WTC11 (cell line): ENCODE results near the gene FHOD1. TPM values are rescaled to one million over a fixed set of nuclear protein-coding genes. Genes with fewer than 3 reads are reported as not detected.

ENCODE experiments used
- ATAC-seq: fragments of 200-7000 bp; cut with Tn5 transposase; 2 replicates; pipeline ENCODE4 v1.10.0; 2021; ENCODE audit warnings: mild to moderate bottlenecking, moderate library complexity
- CTCF ChIA-PET: fragments of 300-600 bp; sonication (Branson Sonifier 250); formaldehyde crosslinking; loops from one replicate; lab custom pipeline; 2021; ENCODE audit warnings: antibody characterized with exemption; lab: Charles Lee
- POLR2A ChIA-PET: fragments of 350-600 bp; sonication (Branson Sonifier 250); formaldehyde crosslinking; loops from one replicate; lab custom pipeline; 2021; ENCODE audit warnings: antibody characterized with exemption; lab: Charles Lee
- DNase-seq: peaks from one replicate; pipeline ENCODE4 v3.0.0; 2021; ENCODE audit warnings: low spot score
- H3K27ac Mint-ChIP-seq: 2 replicates; pipeline ENCODE4 v1.8.0; 2021; ENCODE audit warnings: mixed read lengths
- H3K27me3 Mint-ChIP-seq: 2 replicates; pipeline ENCODE4 v1.8.0; 2021; ENCODE audit warnings: low read depth, mild to moderate bottlenecking, moderate library complexity, mixed read lengths
- H3K36me3 Mint-ChIP-seq: 2 replicates; pipeline ENCODE4 v1.8.0; 2021; ENCODE audit warnings: mixed read lengths
- H3K4me1 Mint-ChIP-seq: 2 replicates; pipeline ENCODE4 v1.8.0; 2022; ENCODE audit warnings: mixed read lengths
- H3K4me3 Mint-ChIP-seq: 2 replicates; pipeline ENCODE4 v1.8.0; 2021; ENCODE audit warnings: mild to moderate bottlenecking, moderate library complexity, mixed read lengths
- H3K9me3 Mint-ChIP-seq: 2 replicates; pipeline ENCODE4 v1.8.0; 2021; ENCODE audit warnings: mixed read lengths
- CREB1 ChIP-seq: sonication (generic); formaldehyde crosslinking; IDR thresholded peaks from 2 replicates; pipeline ENCODE4 v1.8.0; 2023; ENCODE audit warnings: mild to moderate bottlenecking, missing genetic modification reagents
- E2F4 ChIP-seq: sonication (generic); formaldehyde crosslinking; IDR thresholded peaks from 2 replicates; pipeline ENCODE4 v1.8.1; 2022; ENCODE audit warnings: low read depth, mild to moderate bottlenecking, moderate library complexity, missing genetic modification reagents, borderline replicate concordance
- E2F5 ChIP-seq: sonication (generic); formaldehyde crosslinking; IDR thresholded peaks from 2 replicates; pipeline ENCODE4 v1.8.1; 2022; ENCODE audit warnings: mild to moderate bottlenecking, moderate library complexity, missing genetic modification reagents
- FOXP1 ChIP-seq: sonication (generic); formaldehyde crosslinking; IDR thresholded peaks from 2 replicates; pipeline ENCODE4 v1.8.0; 2022; ENCODE audit warnings: missing genetic modification reagents, mild to moderate bottlenecking, moderate library complexity, borderline replicate concordance
- FOXP4 ChIP-seq: sonication (generic); formaldehyde crosslinking; IDR thresholded peaks from 2 replicates; pipeline ENCODE4 v1.8.0; 2022; ENCODE audit warnings: mild to moderate bottlenecking, missing genetic modification reagents
- JAZF1 ChIP-seq: fragments of 250-450 bp; sonication (Bioruptor Pico); IDR thresholded peaks from 2 replicates; pipeline ENCODE4 v1.9.0; 2021; ENCODE audit warnings: moderate library complexity, mild to moderate bottlenecking, inconsistent platforms
- MXD4 ChIP-seq: fragments of 250-450 bp; sonication (Bioruptor Pico); IDR thresholded peaks from 2 replicates; pipeline ENCODE4 v1.8.0; 2021; ENCODE audit warnings: mild to moderate bottlenecking, moderate library complexity, borderline replicate concordance
- NFATC4 ChIP-seq: fragments of 250-450 bp; sonication (Bioruptor Pico); IDR thresholded peaks from 2 replicates; pipeline ENCODE4 v1.9.0; 2021; ENCODE audit warnings: mild to moderate bottlenecking
- NFE2L1 ChIP-seq: sonication (generic); formaldehyde crosslinking; IDR thresholded peaks from 2 replicates; pipeline ENCODE4 v1.8.1; 2023; ENCODE audit warnings: missing genetic modification reagents
- PRRX2 ChIP-seq: fragments of 250-450 bp; sonication (Bioruptor Pico); IDR thresholded peaks from 2 replicates; pipeline ENCODE4 v1.8.0; 2021; ENCODE audit warnings: mild to moderate bottlenecking
- RORB ChIP-seq: fragments of 250-450 bp; sonication (Bioruptor Pico); IDR thresholded peaks from 2 replicates; pipeline ENCODE4 v1.9.0; 2021; ENCODE audit warnings: mild to moderate bottlenecking
- SOX15 ChIP-seq: fragments of 250-450 bp; sonication (Bioruptor Pico); IDR thresholded peaks from 2 replicates; pipeline ENCODE4 v1.9.0; 2021; ENCODE audit warnings: mild to moderate bottlenecking
- SP1 ChIP-seq: sonication (generic); formaldehyde crosslinking; conservative IDR thresholded peaks from 2 replicates; pipeline ENCODE4 v1.8.1; 2022; ENCODE audit warnings: missing genetic modification reagents
- TCF7 ChIP-seq: sonication (generic); formaldehyde crosslinking; IDR thresholded peaks from 2 replicates; pipeline ENCODE4 v1.8.0; 2022; ENCODE audit warnings: mild to moderate bottlenecking, low read depth, missing genetic modification reagents, moderate library complexity
- TEAD1 ChIP-seq: sonication (generic); formaldehyde crosslinking; IDR thresholded peaks from 2 replicates; pipeline ENCODE4 v1.8.0; 2022; ENCODE audit warnings: mild to moderate bottlenecking, missing genetic modification reagents
- USF1 ChIP-seq: sonication (generic); formaldehyde crosslinking; IDR thresholded peaks from 2 replicates; pipeline ENCODE4 v1.8.0; 2022; ENCODE audit warnings: mild to moderate bottlenecking, missing genetic modification reagents
- USF2 ChIP-seq: sonication (generic); formaldehyde crosslinking; IDR thresholded peaks from 2 replicates; pipeline ENCODE4 v1.8.1; 2023; ENCODE audit warnings: mild to moderate bottlenecking, missing genetic modification reagents, moderate library complexity
- ZNF281 ChIP-seq: sonication (generic); formaldehyde crosslinking; IDR thresholded peaks from 2 replicates; pipeline ENCODE4 v1.8.0; 2023; ENCODE audit warnings: mild to moderate bottlenecking, missing genetic modification reagents
- ZNF317 ChIP-seq: sonication (generic); formaldehyde crosslinking; IDR thresholded peaks from 2 replicates; pipeline ENCODE4 v1.8.1; 2023; ENCODE audit warnings: low read depth, mild to moderate bottlenecking, moderate library complexity, missing genetic modification reagents, borderline replicate concordance
- ZNF416 ChIP-seq: fragments of 250-450 bp; sonication (Bioruptor Pico); IDR thresholded peaks from 2 replicates; pipeline ENCODE4 v1.9.0; 2021; ENCODE audit warnings: mild to moderate bottlenecking, inconsistent platforms
- total RNA-seq: library from RNA; stranded (reverse); gene quantifications from 3 replicates; pipeline ENCODE4 v1.2.3, GENCODE V29; 2021

Gene FHOD1
- total RNA-seq, 1 experiment from 2014 or later, result 81.3 TPM

GRCh38 chr16:67193536-67193935, 53.7 kb downstream of the FHOD1 start:
- Mint-ChIP-seq H3K36me3 (peaks cover 36% of the 10 kb centered on the region), H3K27me3 (no peaks in the 10 kb centered on the region), H3K4me3 (peak overlapping the region; percentile 87), H3K27ac (no peak overlapping the region), H3K9me3 (no peaks in the 10 kb centered on the region), H3K4me1 (peaks cover 28% of the 10 kb centered on the region)
- ChIA-PET CTCF (interaction anchor here (1.3 to 1.5 kb wide), 2 partner anchors 34 to 42 kb away, joined by 3 to 4 read pairs; partner anchors contain the start of genes B3GNT9 and TMEM208), POLR2A (no interaction called here)
- DNase-seq (no peak), ATAC-seq (no peak)
- no peak for TF ChIP-seq ZNF317 (CRISPR knock-in tag)
- no peak for TF ChIP-seq MXD4
- no peak for TF ChIP-seq ZNF281 (CRISPR knock-in tag)

GRCh38 chr16:67192781-67193361, 54.4 kb downstream of the FHOD1 start:
- Mint-ChIP-seq H3K27ac (peak overlapping the region; percentile 63), H3K27me3 (no peaks in the 10 kb centered on the region), H3K4me1 (peaks cover 23% of the 10 kb centered on the region), H3K9me3 (no peaks in the 10 kb centered on the region), H3K36me3 (peaks cover 36% of the 10 kb centered on the region), H3K4me3 (peak overlapping the region; percentile 87)
- CTCF ChIA-PET, result interaction anchor here (0.6 to 1.5 kb wide), 7 partner anchors 18 to 280 kb away, joined by 3 to 6 read pairs (median 3); partner anchors contain the start of genes B3GNT9, CES3 and TMEM208
- POLR2A ChIA-PET, result no interaction called here
- ATAC-seq (no peak), DNase-seq (no peak)
- TF ChIP-seq FOXP4 (CRISPR knock-in tag) (no peak), CREB1 (CRISPR knock-in tag) (no peak), USF1 (CRISPR knock-in tag) (no peak), ZNF416 (no peak)

GRCh38 chr16:67191995-67192681, 55.1 kb downstream of the FHOD1 start, which contains the start of gene E2F4:
Gene E2F4 (plus strand): TSS chr16:67192155. CDS start chr16:67192228, 73 bp downstream.
- peak; percentile 93 for ATAC-seq
- peaks cover 35% of the 10 kb centered on the region for H3K36me3 Mint-ChIP-seq
- H3K27ac Mint-ChIP-seq, result peak within 1 kb of the TSS; percentile 63
- ChIA-PET POLR2A (no interaction called here), CTCF (interaction anchor here (0.6 to 1.5 kb wide), 7 partner anchors 19 to 281 kb away, joined by 3 to 6 read pairs (median 3); partner anchors contain the start of genes B3GNT9, CES3 and TMEM208)
- peak within 1 kb of the TSS; percentile 87 for H3K4me3 Mint-ChIP-seq
- H3K27me3 Mint-ChIP-seq, result no peaks in the 10 kb centered on the region
- peaks cover 23% of the 10 kb centered on the region for H3K4me1 Mint-ChIP-seq
- no peaks in the 10 kb centered on the region for H3K9me3 Mint-ChIP-seq
- peak; percentile 86 for DNase-seq
- TF ChIP-seq JAZF1 (CRISPR knock-in tag) (no peak), SP1 (CRISPR knock-in tag) (peak; percentile 60), TCF7 (0 out of 2 replicates have a peak, but pooled peaks have one; percentile 15), SOX15 (CRISPR knock-in tag) (no peak), NFATC4 (no peak), TEAD1 (CRISPR knock-in tag) (no peak; the same call in 1 of the 2 replicates), RORB (no peak), NFE2L1 (CRISPR knock-in tag) (peak; percentile 52; the same call in 1 of the 2 replicates), USF2 (peak; percentile 64), PRRX2 (CRISPR knock-in tag) (no peak), E2F4 (CRISPR knock-in tag) (0 out of 2 replicates have a peak, but pooled peaks have one; percentile 25), FOXP4 (CRISPR knock-in tag) (peak; percentile 77; the same call in 1 of the 2 replicates), FOXP1 (CRISPR knock-in tag) (peak; percentile 82), E2F5 (CRISPR knock-in tag) (no peak)
